GM18517 (cell line): ENCODE measurements around the gene MMP19.
"Not testable (repeated sequence)": the region's sequence is repeated elsewhere in the genome, so short reads cannot be mapped to it uniquely, and the experiment has no call there.

ENCODE experiments used
- ATAC-seq: cut with Tn5 transposase; IDR thresholded peaks from one replicate; pipeline ENCODE4 v1.9.1; 2021; ENCODE audit warnings: mild to moderate bottlenecking, moderate library complexity; ENCODE audit not compliant: unreplicated experiment

Gene MMP19

GRCh38 chr12:55845361-55845760 lies 2.6 kb upstream of the MMP19 start:
- no peak for ATAC-seq

DNA sequence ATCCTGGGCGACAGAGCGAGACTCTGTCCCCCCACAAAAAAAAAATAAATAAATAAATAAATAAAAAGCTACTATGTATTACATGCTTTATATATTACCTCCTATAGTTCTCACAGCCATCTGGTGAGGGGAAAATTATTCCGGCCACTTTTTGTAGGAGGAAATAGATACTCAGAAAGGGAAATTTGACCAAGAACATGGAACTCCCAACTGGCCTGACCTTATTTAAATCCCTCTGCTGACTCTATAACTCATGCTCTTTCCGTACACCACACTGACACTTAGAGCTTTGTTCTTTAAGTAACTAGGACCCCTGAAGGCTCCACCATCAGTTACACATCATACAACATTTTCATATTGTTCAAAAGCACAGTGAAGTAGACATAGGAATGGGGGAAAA lies 2.2 kb upstream of the MMP19 start:
- ATAC-seq, result no peak

DNA sequence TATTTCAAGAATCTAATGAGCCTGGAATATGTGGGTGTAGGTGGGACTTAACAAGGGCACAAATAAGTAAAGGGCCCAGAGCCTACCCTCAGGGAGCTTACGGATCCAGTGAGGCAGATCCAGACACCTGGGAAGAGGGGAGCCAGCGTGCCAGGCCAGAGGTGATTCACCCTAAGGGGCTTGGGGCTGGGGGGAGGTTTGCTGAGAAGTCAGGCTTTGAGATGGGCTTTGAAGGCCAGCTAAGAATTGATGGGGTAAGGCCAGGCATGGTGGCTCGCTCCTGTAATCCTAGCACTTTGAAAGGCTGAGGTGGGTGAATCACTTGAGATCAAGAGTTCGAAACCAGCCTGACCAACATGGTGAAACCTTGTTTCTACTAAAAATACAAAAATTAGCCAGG lies 695 bp upstream of the MMP19 start:
- ATAC-seq, result no peak

DNA sequence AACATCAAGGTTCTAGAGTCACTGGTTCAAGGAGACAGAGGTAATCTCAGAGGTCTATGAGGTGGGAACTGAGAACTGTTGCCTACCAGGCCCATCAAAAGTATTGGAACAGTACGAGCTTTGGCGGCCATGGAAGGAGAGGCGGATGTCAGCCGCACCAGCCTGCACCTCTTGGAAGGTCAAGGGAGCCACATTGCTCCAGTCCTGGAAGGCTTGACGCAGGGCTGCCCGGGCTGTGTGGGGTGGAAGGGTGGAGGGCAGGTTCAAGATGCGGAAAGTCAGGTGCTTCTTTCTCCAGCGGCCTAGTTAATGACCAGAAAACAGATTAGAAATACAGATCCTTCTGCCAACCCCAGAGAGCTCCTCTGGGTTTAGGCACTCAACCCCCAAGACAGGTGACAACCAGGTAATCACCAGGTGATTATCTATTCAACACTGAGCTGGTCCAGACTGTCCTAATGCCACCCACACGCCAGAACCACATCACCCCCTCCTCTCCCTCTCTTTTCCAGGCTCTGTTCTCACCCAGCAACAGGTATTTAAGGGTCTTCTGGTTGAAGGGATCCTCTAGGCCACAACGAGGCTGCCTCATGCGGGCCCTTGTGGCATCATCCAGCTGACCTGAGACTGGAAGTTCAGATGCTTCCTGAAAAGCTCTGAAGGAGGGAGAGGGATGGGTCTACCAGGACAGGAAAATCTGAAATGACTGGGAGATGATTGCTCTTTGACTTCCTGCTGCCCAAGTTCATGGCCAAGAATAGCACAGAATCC lies 2.0 kb downstream of the MMP19 start:
- no peak for ATAC-seq

- ATAC-seq, result no peak
These were observed 3.2 kb downstream of the MMP19 start for GRCh38 chr12:55839345-55840140.

GRCh38 chr12:55838361-55838760 lies 4.4 kb downstream of the MMP19 start:
- ATAC-seq, result no peak

GRCh38 chr12:55834400-55834799 lies 8.3 kb downstream of the MMP19 start:
- not testable (repeated sequence) for ATAC-seq

- no peak for ATAC-seq
These were observed 9.7 kb downstream of the MMP19 start for GRCh38 chr12:55833056-55833455.

GRCh38 chr12:55831447-55831815 lies 11.3 kb downstream of the MMP19 start:
- ATAC-seq, result no peak

- ATAC-seq, result no peak
These were observed 11.9 kb downstream of the MMP19 start for GRCh38 chr12:55830601-55831446.

- ATAC-seq, result peak; percentile 15
These were observed 12.7 kb downstream of the MMP19 start for GRCh38 chr12:55829967-55830600.

- no peak for ATAC-seq
These were observed 14.4 kb downstream of the MMP19 start for GRCh38 chr12:55828357-55828756.

GRCh38 chr12:55827806-55828205 lies 14.9 kb downstream of the MMP19 start:
- ATAC-seq, result no peak

GRCh38 chr12:55824726-55825125 lies 18.0 kb downstream of the MMP19 start:
- no peak for ATAC-seq

- ATAC-seq, result no peak
These were observed 19.3 kb downstream of the MMP19 start for GRCh38 chr12:55823419-55823818.

DNA sequence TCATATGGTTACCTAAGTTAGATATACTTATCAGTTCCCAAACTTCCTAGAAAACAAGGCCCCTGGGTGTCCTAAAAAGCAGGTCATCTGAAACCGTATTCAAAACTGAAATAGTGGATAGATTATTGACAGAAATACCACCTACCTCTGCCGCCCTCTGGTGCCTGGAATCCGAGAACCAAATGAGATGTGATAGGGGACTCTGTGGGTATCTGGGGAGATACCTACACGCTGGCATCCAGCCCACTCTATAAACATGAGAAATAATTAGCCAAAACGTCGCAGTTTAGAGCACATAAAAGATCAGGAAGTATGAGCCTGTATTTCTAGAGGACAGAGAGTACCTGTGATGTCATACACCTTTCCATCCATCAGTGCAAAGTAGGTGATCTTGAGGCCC lies 20.5 kb downstream of the MMP19 start:
- ATAC-seq, result no peak

DNA sequence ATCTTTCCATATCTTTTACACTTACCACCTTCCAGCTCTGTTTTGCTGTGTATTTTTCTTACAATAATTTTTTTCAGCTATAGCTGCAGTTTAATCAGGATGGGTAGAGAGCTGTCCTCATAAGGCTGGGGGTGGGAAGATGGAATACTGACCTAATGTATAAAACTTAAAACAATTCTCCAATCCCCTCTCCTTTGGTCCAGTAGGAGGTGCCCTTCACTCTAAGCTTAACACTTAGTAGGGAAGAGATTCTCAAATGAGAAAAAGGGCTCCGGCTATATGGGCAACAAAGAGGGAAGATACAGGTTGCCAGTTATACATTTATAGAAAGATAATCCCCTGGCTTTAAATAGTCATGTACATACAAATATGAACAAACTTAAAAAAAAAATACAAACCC lies 22.1 kb downstream of the MMP19 start:
- no peak for ATAC-seq

DNA sequence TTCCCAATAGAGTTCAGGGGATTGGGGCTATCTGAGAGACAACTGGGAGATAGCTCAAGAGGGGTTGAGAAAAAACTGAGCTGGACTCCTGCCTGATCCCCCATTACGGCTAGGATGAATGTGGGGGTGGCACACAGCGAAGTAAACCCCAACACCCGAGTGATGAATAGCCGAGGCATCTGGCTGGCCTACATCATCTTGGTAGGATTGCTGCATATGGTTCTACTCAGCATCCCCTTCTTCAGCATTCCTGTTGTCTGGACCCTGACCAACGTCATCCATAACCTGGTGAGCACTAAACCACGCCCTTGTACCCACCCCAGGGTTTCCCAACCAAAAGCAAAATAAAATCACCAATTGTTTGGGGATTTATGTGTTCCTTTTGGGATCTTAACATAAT lies 23.9 kb downstream of the MMP19 start:
- no peak for ATAC-seq

DNA sequence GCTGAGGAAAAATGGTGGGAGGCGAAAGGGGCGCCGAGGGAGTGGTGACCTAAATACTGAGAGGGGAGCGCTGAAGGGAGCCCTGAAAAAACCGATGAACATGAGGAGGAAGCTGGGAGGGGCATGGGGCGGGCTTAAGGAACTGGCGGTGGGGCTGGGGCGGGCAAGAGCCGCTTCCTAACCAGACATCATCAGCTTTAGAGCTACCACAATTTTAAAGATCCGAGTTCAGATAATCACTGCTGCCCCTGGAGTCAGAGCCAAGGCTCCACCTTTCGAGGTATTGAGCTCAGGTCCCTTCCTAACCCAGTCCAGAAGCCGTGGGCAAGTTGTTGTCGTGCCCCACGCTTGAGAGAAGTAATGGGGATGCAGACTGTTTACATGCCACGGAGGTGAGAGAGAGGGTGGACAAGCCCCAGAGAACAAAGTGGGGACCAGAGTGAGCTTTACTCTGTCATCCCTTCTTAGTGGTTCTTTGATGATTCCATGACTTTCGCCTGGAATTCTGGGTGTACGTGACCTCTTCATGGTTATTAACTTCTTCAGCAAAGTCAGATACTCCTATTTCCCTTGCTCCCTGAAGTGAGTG lies 24.5 kb downstream of the MMP19 start:
- peak; percentile 8 for ATAC-seq

- peak; percentile 97 for ATAC-seq
These were observed 25.2 kb downstream of the MMP19 start, which contains the start of the genes ORMDL2 and SARNP for GRCh38 chr12:55817345-55818139. Gene ORMDL2, plus strand, starts transcription at chr12:55818041. Its CDS starts 959 bp downstream, at chr12:55819000. Gene SARNP, minus strand, starts transcription at chr12:55817724. Its CDS starts 23 bp downstream, at chr12:55817701.
